Activated naive CD8-positive, alpha-beta T cell treated with anti-CD3 and anti-CD28 coated beads, Interleukin-2, amount 10 ng/mL, durations not matched to agents 7 days and 5 days (primary cell): ENCODE results near the gene CD207. TPM values are rescaled to one million over a fixed set of nuclear protein-coding genes. Genes with fewer than 3 reads are reported as not detected.

Experiments
- ATAC-seq: fragments of 150-1000 bp; cut with Tn5 transposase; one replicate; pipeline ENCODE4 v1.10.0; 2021; ENCODE audit warnings: low read depth, moderate library complexity
- POLR2A ChIA-PET: fragments of 350-600 bp; sonication (Branson Sonifier 250); formaldehyde crosslinking; loops from one replicate; lab custom pipeline; 2021; ENCODE audit warnings: antibody characterized with exemption; lab: Charles Lee
- DNase-seq: peaks from one replicate; pipeline ENCODE4 v3.0.0; 2021
- H3K27ac Mint-ChIP-seq: one replicate; pipeline ENCODE4 v1.8.0; 2022; ENCODE audit warnings: mild to moderate bottlenecking, mixed read lengths
- H3K27me3 Mint-ChIP-seq: one replicate; pipeline ENCODE4 v1.8.0; 2022; ENCODE audit warnings: mild to moderate bottlenecking, moderate library complexity, mixed read lengths
- H3K36me3 Mint-ChIP-seq: one replicate; pipeline ENCODE4 v1.8.0; 2021; ENCODE audit warnings: mild to moderate bottlenecking, mixed read lengths
- H3K4me1 Mint-ChIP-seq: one replicate; pipeline ENCODE4 v1.8.0; 2021; ENCODE audit warnings: mixed read lengths
- H3K4me3 Mint-ChIP-seq: one replicate; pipeline ENCODE4 v1.8.0; 2022; ENCODE audit warnings: mild to moderate bottlenecking, moderate library complexity, mixed read lengths
- H3K9me3 Mint-ChIP-seq: one replicate; pipeline ENCODE4 v1.8.0; 2021; ENCODE audit warnings: mixed read lengths
- total RNA-seq, 2 experiments: library from RNA; stranded (reverse); gene quantifications; one replicate each; pipeline ENCODE4 v1.2.3, GENCODE V29; 2021

CD207 gene
- total RNA-seq, 2 experiments from 2014 or later, result not detected

DNA sequence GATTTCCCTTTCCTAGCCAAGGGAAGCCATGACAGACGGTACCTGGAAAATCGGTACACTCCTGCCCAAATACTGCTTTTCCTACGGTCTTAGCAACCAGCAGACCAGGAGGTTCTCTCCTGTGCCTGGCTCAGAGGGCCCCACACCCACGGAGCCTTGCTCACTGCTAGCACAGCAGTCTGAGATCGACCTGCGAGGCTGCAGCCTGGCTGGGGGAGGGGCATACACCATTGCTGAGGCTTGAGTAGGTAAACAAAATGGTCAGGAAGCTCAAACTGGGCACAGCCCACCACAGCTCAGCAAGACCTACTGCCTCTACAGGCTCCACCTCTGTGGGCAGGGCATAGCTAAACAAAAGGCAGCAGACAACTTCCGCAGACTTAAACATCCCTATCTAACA lies 6.8 kb upstream of the CD207 start:
- Mint-ChIP-seq H3K9me3 (peaks cover 3% of the 10 kb centered on the region), H3K4me3 (no peak overlapping the region), H3K27me3 (peaks cover 8% of the 10 kb centered on the region), H3K4me1 (no peaks in the 10 kb centered on the region), H3K36me3 (peaks cover 2% of the 10 kb centered on the region), H3K27ac (no peak overlapping the region)
- POLR2A ChIA-PET, result no interaction called here
- no peak for ATAC-seq
- no peak for DNase-seq

DNA sequence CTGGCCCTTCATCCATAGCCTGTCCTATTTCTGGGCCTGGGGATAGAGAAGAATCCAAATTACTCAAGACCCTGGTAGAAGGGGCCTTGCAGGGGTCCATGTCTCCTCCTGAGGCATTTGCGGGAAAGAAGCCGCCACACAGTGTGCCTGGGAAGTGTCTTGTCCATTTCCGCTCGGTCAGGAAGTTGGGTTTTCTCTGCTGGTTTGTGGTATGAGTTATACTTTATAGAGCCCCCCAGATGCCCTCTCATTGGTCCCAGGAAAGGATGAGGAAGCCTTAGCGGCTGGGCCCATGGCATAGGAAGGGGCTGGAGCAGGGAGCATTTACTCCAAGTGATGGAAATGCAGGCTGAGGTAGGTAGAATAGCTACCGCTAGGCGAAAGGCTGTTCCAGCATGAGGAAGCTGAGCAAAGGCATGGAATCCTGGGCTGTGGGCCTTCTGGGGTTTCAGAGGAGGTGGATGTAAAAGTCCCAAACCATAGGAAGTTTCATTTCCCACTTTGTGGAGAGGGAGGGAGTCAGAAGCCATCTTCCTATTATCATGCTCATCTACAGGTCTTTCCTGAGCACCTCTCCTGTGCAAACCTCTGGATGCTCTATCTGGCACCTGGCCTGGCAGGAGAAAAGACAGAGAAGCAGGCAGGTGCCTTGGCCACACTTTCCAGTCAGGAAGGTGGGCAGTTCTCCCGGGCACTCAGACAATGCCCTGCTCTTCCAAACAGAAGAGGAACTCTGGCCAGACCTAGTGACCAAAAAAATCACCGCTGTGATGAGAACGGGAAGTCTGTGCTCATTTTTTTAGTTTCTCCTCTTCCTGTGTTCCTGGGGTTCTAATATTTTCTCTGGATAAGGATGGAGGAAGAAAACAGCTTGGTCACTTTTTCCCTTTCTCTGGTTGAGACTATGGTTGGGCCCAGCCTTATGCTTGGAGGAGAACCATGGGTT lies 2.6 kb upstream of the CD207 start:
- Mint-ChIP-seq H3K4me1 (peaks cover 1% of the 10 kb centered on the region), H3K36me3 (peaks cover 2% of the 10 kb centered on the region), H3K27me3 (peaks cover 5% of the 10 kb centered on the region), H3K9me3 (peaks cover 1% of the 10 kb centered on the region), H3K4me3 (no peak overlapping the region), H3K27ac (no peak overlapping the region)
- DNase-seq, result no peak
- ATAC-seq, result no peak
- POLR2A ChIA-PET, result no interaction called here

DNA sequence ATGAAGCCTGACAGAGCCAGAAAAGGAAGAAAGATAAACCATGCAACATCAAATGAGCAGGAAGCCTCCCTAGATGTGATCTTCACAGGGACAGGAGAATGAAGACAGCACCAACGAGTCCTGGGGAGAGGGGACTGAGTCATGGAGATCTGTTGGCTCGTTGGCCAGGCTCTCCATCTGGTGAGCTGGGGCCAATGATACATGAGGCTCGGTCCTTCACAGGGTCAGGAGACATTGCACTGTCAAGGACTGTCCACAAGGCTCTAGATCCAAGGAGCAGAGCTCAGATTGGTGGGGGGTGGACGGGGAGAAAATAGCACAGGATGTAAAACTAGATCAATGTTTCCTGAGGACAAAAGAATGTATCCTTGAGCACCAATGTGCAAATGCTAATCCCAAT lies 735 bp downstream of the CD207 start:
- ATAC-seq (no peak), DNase-seq (no peak)
- Mint-ChIP-seq H3K4me3 (no peak overlapping the region), H3K9me3 (no peaks in the 10 kb centered on the region), H3K27me3 (no peaks in the 10 kb centered on the region), H3K4me1 (peaks cover 4% of the 10 kb centered on the region), H3K36me3 (no peaks in the 10 kb centered on the region), H3K27ac (no peak overlapping the region)
- POLR2A ChIA-PET, result no interaction called here

DNA sequence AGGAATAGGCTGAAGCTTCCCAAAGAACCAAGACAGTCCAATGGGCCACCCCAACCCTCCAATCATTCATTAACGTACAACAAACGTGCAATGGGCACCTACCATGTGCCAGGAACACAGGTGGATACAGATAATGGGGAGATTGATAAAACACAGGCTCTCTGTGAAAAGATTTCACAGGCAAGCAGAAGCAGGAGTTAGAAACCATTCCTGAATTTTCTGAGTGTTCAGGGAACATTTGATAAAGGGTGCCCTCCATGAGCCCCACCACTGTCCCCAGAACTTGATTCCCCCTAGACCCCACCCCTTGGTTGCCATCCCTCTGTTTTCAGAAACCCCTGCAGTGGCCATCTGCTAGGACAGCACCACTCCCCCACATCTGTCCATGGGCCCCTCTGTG lies 1.5 kb downstream of the CD207 start:
- ATAC-seq (no peak), DNase-seq (no peak)
- peaks cover 4% of the 10 kb centered on the region for H3K4me1 Mint-ChIP-seq
- POLR2A ChIA-PET, result no interaction called here
- H3K4me3 Mint-ChIP-seq, result no peak overlapping the region
- H3K9me3 Mint-ChIP-seq, result no peaks in the 10 kb centered on the region
- H3K36me3 Mint-ChIP-seq, result no peaks in the 10 kb centered on the region
- H3K27me3 Mint-ChIP-seq, result no peaks in the 10 kb centered on the region
- H3K27ac Mint-ChIP-seq, result no peak overlapping the region

DNA sequence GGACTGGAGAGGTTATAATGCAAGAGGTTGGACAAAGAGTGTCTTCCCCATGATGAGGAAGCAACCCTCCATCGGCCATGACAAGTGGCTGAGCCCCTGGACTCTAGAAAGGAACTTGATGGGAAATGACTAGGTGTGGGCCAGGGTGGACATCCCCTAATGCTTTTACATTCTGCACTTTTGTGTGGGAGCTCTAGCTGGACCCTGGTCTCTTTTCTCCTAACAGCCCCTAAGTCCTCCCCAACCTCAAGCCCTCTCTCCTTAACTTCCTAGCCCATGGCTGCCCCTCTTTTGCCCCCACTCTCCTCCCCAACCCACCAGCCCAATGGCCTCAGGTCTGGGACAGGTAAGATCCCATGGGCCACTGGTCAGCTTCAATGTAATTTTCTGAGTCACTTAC lies 2.4 kb downstream of the CD207 start:
- H3K4me3 Mint-ChIP-seq, result no peak overlapping the region
- DNase-seq (no peak), ATAC-seq (no peak)
- POLR2A ChIA-PET, result no interaction called here
- H3K27ac Mint-ChIP-seq, result no peak overlapping the region
- peaks cover 7% of the 10 kb centered on the region for H3K4me1 Mint-ChIP-seq
- no peaks in the 10 kb centered on the region for H3K9me3 Mint-ChIP-seq
- no peaks in the 10 kb centered on the region for H3K36me3 Mint-ChIP-seq
- no peaks in the 10 kb centered on the region for H3K27me3 Mint-ChIP-seq

DNA sequence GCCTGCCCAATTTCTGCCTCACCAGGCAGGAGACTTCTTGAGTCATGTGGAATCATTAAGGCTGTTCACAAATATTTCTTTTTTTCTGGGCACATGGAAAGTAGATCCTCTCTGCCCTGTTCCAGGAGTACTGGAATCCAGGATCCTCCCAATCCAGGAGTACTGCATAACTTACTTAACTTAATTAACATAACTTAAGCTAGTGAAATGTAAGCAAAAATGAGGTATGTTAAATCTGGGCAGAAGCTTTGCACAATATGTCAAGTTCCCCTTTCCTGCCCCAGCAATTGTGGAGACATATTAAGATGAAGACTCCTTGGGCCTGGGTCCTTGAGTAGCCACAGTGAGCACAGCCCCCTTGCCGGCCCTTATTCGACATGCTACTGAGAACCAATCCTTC lies 3.2 kb downstream of the CD207 start:
- Mint-ChIP-seq H3K36me3 (no peaks in the 10 kb centered on the region), H3K9me3 (no peaks in the 10 kb centered on the region), H3K4me1 (peaks cover 9% of the 10 kb centered on the region), H3K4me3 (no peak overlapping the region), H3K27ac (no peak overlapping the region), H3K27me3 (no peaks in the 10 kb centered on the region)
- DNase-seq (no peak), ATAC-seq (no peak)
- POLR2A ChIA-PET, result no interaction called here

DNA sequence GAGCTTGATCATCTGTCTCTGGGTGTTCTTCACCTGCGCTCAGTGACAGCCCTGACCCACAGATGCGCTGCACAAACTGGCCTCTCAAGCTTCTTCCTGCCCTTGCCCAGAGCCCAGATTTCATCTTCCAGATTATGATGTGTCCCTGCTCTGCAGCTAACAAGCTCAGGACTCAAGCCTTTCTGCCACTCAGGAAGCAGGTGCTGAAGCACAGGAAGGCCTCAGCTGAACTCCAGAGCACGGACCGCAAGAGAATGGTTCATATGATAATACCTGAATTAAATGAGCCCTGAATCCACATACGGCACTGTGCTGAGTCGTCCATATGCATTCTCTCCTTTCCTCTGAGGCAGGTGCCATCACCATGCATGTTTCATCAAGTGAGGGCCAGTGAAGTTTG lies 3.8 kb downstream of the CD207 start:
- no peaks in the 10 kb centered on the region for H3K27me3 Mint-ChIP-seq
- no peak for DNase-seq
- H3K4me3 Mint-ChIP-seq, result no peak overlapping the region
- H3K36me3 Mint-ChIP-seq, result no peaks in the 10 kb centered on the region
- no peak for ATAC-seq
- POLR2A ChIA-PET, result no interaction called here
- no peaks in the 10 kb centered on the region for H3K9me3 Mint-ChIP-seq
- peaks cover 13% of the 10 kb centered on the region for H3K4me1 Mint-ChIP-seq
- no peak overlapping the region for H3K27ac Mint-ChIP-seq

DNA sequence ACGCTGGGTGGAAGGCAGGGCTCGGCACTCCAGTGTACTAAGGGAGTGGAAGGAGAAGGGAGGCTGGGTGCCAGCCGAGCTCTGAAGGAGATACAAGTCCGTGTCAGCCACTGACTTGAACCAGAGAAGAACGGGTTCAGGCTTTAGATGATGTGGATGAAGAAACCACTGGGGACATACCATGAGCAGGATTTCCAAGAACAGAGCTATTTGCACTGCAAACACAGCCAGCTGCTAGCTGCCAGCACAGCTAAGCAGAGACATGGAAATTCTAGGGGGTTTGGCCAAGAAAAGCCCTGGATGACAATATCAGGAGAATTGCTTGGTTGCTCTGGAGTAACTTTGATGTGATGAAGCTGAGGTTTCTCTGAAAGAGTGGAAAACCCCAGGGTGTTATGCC lies 5.2 kb downstream of the CD207 start:
- no peak overlapping the region for H3K27ac Mint-ChIP-seq

DNA sequence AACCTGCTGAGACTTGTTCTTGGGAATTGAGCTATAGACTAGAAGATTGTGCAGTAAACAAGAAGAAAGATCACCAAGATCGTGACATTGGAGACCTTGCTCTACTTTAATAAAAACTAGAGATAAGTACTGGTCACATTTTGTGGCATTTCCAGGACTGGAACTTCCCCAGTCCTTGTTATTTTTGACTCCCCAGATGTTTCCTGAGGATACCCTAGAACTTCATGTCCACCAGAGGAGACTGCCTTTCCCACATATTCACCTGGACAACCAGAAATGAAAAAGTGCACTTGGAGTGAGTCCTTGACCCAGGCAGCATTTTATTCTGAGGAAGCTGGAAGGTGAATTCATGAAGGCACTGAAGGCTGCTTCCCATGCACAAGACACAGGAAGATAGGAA lies 5.7 kb downstream of the CD207 start:
- Mint-ChIP-seq H3K4me1 (peaks cover 16% of the 10 kb centered on the region), H3K4me3 (no peak overlapping the region), H3K27me3 (no peaks in the 10 kb centered on the region), H3K27ac (no peak overlapping the region), H3K9me3 (no peaks in the 10 kb centered on the region), H3K36me3 (no peaks in the 10 kb centered on the region)
- POLR2A ChIA-PET, result no interaction called here
- ATAC-seq (no peak), DNase-seq (no peak)

More for the DNA sequence above, 5.2 kb downstream of the CD207 start:
- no peak overlapping the region for H3K4me3 Mint-ChIP-seq
- DNase-seq, result no peak
- H3K4me1 Mint-ChIP-seq, result peaks cover 16% of the 10 kb centered on the region
- POLR2A ChIA-PET, result no interaction called here
- no peaks in the 10 kb centered on the region for H3K27me3 Mint-ChIP-seq
- no peak for ATAC-seq
- H3K36me3 Mint-ChIP-seq, result no peaks in the 10 kb centered on the region
- no peaks in the 10 kb centered on the region for H3K9me3 Mint-ChIP-seq

DNA sequence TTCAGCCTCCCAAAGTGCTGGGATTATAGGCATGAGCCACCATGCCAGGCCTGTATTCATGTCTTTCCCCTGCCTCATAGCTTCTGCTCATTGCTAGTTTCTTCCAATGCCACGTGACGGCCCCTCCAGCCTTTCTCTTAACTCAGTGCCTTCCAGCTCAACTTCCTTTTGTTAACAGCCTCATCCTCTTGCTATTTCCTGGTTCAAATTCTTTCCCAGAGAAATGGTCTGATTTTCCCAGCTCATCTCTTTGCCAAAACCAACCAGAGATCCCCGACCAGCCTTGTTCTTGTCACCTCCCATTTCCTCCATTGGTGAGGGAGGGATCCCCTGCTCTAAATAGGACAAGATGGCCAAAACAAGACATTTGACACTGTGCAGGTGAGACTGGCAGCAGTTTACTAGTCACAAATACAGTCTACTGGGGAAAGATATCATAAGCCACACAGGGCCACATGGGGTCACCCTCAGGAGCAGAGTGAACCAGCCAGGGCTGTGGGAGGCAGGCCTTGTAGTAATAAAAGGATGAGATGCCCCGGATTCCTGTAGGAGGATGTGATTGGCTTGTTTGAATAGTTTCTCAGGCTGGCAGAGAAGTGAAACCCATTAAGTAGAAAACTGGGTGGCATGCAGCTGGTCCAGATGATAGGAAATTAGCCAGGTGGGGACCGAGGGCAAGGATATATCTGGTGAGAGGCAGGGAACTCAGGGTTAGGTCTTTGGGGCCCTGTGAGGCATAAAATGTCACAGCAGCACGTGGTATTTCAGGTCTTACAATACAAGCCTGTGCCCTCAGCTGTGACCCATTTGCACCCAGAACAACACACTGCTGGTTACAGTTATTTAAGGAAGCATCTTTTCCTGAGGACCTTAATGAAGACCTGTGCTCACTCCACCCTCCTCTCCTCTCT lies 6.4 kb downstream of the CD207 start:
- ATAC-seq, result no peak
- no peak overlapping the region for H3K27ac Mint-ChIP-seq
- H3K36me3 Mint-ChIP-seq, result peaks cover under 1% of the 10 kb centered on the region

DNA sequence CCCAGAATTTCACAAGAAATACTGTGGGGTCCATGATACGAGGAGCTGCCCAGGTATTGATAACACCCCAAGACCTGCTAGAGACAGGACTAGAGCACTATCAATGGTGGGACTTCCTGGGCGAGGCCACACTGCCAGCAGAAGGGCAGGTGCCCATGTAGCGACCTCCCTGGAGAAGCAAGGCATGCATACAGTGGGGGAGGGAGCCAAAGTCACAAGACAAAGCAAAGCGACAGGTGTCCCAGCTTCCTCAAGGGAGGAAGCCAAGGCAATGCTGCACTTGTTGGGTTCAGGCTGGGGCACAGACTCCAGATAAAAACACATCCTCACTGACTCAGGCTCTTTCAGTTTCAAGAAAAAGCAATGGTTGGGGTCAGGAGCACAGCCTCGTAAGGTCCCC lies 7.5 kb downstream of the CD207 start:
- no peak overlapping the region for H3K4me3 Mint-ChIP-seq
- POLR2A ChIA-PET, result no interaction called here
- no peaks in the 10 kb centered on the region for H3K27me3 Mint-ChIP-seq
- ATAC-seq (no peak), DNase-seq (no peak)
- H3K36me3 Mint-ChIP-seq, result peaks cover 2% of the 10 kb centered on the region
- no peak overlapping the region for H3K27ac Mint-ChIP-seq
- no peaks in the 10 kb centered on the region for H3K9me3 Mint-ChIP-seq
- peaks cover 24% of the 10 kb centered on the region for H3K4me1 Mint-ChIP-seq

More for the DNA sequence above, 6.4 kb downstream of the CD207 start:
- DNase-seq, result no peak
- Mint-ChIP-seq H3K4me1 (peaks cover 17% of the 10 kb centered on the region), H3K9me3 (no peaks in the 10 kb centered on the region), H3K4me3 (no peak overlapping the region), H3K27me3 (no peaks in the 10 kb centered on the region)
- POLR2A ChIA-PET, result no interaction called here

DNA sequence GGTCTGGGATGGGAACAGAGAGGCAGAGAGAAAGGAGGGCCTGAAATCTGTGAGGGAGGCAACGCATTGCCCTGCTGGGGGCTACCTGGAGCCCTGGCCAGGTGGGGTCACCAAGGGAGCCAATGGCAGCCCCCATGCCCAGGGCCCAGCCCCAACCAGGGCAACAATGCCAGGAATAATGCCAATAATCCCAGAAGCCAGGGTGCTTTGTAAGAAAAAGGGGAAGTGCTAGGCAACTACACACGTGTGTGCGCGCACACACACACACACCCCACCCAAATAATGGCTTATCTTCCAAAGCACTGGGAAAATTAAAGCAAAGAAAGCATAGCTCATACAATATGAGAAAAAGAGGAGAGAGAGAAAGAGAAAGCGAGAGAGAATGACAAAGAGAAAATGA lies 8.2 kb downstream of the CD207 start:
- no peak for DNase-seq
- H3K27me3 Mint-ChIP-seq, result no peaks in the 10 kb centered on the region
- POLR2A ChIA-PET, result no interaction called here
- no peak for ATAC-seq
- peaks cover 31% of the 10 kb centered on the region for H3K4me1 Mint-ChIP-seq
- peak overlapping the region; percentile 69 for H3K27ac Mint-ChIP-seq
- H3K4me3 Mint-ChIP-seq, result no peak overlapping the region
- peaks cover 2% of the 10 kb centered on the region for H3K9me3 Mint-ChIP-seq
- H3K36me3 Mint-ChIP-seq, result peaks cover 2% of the 10 kb centered on the region

DNA sequence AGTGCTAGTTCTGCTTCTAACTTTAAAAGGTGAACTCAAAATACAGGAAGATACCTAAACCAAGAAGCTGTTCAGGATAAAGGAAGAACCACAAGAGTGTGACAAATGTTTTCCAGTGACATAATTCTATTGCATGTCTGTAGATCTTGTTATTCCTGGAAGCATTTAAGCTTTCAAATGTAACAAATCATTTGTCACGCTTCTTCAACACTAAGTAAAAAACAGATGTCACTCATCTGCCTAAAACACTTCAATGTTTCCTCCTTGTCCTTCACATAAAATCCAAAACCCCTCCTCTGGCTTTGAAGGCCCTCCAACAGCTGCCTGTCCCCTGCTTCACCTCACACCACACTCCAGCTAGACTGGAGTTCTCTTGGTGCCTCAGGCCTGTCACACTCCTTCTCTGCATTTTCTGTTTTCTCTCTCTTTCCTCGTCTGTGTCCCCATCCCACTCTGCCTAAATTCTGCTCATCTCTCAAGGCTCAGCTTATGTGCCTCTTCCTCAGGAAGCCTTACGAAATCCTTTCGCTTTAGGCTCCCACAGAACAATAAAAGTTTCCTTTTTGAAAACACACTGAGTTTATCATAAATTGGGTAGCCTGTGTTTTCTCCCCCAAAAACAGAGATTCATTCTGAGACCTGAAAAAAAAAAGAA lies 8.8 kb downstream of the CD207 start:
- POLR2A ChIA-PET, result no interaction called here
- peaks cover 31% of the 10 kb centered on the region for H3K4me1 Mint-ChIP-seq
- ATAC-seq, result no peak
- H3K4me3 Mint-ChIP-seq, result no peak overlapping the region
- no peaks in the 10 kb centered on the region for H3K27me3 Mint-ChIP-seq
- H3K9me3 Mint-ChIP-seq, result peaks cover 2% of the 10 kb centered on the region
- peaks cover 2% of the 10 kb centered on the region for H3K36me3 Mint-ChIP-seq
- peak overlapping the region; percentile 22 for H3K27ac Mint-ChIP-seq
- no peak for DNase-seq
